ENCODE results near the gene USH1C.

DNA sequence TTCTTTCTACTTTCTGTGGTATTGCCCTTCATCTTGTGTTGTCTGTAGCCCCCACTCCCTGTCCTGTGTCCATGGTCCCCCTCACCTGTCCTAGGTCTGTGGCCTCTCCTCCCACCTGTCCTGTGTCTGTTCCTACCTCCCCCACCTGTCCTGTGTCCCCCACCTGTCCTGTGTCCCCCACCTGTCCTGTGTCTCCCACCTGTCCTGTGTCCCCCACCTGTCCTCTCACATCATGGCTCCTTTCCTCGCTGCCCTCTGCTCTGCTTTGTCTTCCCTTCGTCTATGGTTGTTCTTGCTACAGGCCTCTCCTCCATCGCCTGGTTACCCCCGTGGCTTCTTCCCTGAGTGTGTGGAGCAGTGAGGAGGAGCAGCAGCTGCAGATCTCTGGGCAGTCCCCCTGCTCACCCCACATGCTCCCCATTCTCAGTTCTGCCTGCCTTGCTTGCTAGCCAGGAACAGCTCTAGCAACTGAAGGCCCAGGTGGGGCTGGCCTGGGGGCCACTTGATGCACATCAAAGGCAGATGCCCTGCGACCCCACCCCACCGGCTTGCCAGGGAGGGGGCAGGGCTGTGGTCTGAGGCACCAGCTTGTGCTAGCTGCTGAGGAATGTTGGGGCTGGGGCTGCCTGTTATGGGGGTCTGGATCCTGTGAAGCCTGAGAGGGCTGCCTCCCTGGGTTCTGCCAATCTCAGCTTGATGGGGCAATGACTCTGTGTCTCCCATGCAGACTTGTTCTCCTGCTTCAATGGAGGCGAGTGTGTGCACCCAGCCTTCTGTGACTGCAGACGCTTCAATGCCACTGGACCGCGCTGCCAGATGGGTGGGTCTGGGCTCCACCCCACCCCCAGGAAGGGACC lies 8.4 kb upstream of the USH1C start:
- TF ChIP-seq, protein P1, sequence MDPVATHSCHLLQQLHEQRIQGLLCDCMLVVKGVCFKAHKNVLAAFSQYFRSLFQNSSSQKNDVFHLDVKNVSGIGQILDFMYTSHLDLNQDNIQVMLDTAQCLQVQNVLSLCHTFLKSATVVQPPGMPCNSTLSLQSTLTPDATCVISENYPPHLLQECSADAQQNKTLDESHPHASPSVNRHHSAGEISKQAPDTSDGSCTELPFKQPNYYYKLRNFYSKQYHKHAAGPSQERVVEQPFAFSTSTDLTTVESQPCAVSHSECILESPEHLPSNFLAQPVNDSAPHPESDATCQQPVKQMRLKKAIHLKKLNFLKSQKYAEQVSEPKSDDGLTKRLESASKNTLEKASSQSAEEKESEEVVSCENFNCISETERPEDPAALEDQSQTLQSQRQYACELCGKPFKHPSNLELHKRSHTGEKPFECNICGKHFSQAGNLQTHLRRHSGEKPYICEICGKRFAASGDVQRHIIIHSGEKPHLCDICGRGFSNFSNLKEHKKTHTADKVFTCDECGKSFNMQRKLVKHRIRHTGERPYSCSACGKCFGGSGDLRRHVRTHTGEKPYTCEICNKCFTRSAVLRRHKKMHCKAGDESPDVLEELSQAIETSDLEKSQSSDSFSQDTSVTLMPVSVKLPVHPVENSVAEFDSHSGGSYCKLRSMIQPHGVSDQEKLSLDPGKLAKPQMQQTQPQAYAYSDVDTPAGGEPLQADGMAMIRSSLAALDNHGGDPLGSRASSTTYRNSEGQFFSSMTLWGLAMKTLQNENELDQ (tag by site-specific recombination; IDR thresholded peaks at IDR 0.05; ENCODE audit: low read depth): no peak
- TF ChIP-seq, protein P2, sequence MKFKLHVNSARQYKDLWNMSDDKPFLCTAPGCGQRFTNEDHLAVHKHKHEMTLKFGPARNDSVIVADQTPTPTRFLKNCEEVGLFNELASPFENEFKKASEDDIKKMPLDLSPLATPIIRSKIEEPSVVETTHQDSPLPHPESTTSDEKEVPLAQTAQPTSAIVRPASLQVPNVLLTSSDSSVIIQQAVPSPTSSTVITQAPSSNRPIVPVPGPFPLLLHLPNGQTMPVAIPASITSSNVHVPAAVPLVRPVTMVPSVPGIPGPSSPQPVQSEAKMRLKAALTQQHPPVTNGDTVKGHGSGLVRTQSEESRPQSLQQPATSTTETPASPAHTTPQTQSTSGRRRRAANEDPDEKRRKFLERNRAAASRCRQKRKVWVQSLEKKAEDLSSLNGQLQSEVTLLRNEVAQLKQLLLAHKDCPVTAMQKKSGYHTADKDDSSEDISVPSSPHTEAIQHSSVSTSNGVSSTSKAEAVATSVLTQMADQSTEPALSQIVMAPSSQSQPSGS (tag by site-specific recombination; IDR thresholded peaks at IDR 0.05; ENCODE audit: low read depth): no peak
- TF ChIP-seq, protein P3, sequence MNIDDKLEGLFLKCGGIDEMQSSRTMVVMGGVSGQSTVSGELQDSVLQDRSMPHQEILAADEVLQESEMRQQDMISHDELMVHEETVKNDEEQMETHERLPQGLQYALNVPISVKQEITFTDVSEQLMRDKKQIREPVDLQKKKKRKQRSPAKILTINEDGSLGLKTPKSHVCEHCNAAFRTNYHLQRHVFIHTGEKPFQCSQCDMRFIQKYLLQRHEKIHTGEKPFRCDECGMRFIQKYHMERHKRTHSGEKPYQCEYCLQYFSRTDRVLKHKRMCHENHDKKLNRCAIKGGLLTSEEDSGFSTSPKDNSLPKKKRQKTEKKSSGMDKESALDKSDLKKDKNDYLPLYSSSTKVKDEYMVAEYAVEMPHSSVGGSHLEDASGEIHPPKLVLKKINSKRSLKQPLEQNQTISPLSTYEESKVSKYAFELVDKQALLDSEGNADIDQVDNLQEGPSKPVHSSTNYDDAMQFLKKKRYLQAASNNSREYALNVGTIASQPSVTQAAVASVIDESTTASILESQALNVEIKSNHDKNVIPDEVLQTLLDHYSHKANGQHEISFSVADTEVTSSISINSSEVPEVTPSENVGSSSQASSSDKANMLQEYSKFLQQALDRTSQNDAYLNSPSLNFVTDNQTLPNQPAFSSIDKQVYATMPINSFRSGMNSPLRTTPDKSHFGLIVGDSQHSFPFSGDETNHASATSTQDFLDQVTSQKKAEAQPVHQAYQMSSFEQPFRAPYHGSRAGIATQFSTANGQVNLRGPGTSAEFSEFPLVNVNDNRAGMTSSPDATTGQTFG (tag by site-specific recombination; IDR thresholded peaks at IDR 0.05; ENCODE audit: borderline replicate concordance): no peak
